Measurements from ENCODE around the gene APRT.
A peak's percentile ranks its signal among the peaks of the same experiment; 100 is the strongest.

Gene APRT

DNA sequence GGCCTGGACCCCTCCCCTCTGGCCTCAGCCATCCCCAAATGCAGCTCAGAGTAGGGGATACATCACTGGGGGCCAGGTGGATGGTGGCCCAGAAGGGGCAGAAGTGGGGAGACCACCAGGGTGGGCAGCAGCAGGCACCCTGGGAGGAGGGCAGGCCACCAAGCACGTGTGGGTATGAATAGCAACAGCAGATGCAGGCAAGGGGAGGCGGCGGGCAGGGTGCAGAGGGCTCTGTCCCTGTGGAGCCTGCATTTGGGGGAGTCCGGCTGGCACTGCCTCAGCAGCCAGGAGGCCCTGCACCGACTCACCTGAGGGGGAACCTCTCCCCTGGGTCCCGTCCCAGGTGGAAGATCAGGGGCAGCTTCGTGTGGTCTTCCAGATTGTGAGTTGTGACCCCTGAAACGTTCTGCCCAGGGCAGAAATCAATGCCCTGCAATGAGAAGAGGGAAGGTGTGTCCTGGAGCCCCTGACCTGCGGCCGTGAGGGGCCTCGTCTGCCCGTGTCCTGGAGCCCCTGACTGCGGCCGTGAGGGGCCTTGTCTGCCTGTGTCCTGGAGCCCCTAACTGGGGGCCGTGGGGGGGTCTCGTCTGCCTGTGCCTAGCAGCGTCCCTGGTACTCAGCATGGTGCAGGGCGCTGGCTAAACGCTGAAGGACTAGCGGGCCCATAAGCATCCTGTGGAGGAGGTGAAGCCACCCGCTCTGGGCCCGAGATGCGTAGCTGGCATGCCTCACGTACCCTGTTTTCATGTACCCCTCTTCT is 10.7 kb upstream of the APRT start:
- DNase-seq (ENCODE audit: low read depth in 3 of 3), result no peak

DNA sequence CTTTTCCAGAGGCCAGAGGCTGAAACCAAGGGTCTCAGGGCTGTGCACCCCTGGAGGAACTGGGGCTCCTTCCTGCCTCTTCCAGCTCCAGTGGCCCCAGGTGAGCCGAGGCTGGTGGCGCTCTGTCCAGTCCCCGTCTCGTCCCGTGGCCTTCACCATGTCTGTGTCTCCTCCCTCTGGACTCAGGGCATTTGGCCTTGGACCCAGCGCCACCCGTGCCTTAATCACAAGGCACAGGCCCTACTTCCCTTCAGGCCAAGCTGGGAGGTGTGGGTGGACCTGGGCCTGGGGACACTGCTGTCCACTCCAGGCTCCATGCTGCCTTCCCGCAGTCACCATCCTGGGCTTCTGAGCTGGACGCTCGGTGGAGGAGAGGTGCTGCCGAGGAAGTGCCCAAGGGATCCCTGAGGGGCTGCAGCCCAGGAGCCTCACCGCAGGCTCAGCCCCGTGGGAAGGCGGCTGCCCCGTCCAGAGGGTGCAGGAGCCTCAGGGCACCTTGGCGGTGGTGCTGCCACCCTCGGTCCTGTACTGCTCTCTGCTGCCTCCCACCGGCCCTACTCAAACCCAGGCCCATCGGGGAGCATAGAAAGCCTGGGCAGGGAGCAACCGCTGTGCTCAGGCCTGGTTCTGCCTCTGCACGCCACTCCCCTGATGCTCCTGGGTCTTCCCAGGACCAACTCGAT is 9.6 kb upstream of the APRT start:
- DNase-seq (ENCODE audit: low read depth in 3 of 3), result no peak

DNA sequence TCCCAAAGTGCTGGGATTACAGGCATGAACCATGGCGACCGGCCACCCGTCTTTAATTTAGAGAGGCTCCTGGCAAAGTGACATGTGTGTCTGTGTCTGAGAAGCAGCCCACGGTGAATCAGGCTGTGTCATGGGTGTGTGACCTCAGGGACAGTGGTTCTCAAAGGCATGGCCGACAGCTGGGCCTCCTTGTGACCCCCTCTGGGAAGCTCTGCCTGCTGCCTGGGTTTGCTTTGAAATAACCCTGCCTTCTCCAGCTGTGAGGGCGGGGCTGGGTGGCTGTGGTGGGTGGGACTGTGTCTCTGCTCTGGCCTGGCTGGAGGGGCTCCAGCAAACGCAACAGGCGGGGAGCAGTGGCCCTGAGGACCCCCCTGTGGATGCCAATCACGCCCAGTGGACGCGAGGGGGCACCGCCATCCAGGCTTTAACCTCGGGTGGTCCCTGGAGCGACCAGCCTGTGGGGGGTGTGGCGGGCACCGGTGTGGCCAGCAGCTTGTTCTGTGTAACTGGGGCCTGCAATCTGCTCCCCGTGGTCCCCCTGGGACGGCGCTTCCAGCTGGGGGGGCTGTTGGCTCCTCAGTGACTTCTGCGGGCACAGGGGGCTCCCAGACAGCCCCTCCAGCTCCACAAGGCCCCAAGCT is 8.8 kb upstream of the APRT start:
- no peak for DNase-seq (ENCODE audit: low read depth in 3 of 3)

DNA sequence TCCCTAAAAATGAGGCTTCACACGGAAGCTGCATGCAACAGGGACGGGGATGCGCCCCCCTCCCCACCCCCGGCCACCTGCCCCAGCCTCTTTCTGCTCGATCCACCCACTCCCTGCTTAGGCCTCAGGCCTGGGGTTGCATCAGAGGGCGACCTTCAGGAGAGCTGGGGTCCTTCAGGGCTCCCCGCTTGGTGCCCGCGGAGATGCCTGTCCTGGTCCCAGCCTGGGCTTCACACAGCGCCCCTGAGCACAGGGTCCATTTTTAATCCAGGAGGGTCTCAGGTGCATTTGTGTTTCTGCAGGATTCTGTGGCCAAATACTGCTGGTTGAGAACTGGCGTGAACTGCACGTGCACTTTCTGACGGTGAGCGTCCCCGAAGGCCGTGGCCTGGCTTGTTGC is 7.4 kb upstream of the APRT start:
- DNase-seq (ENCODE audit: low read depth in 3 of 3), result no peak

DNA sequence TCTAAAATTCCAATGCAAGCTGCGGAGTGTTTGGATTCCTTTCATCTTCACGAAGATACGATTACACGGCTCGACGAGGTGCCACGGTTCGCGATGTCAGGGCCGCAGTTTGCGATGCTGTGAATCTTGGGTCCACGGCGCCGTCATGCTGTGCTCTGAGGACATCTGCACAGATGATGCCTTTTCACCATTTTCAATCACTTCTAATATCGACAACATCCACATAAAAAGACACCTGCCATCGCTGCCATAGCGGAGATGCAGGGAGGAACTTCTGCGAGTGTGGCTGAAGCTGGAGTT is 6.8 kb upstream of the APRT start:
- DNase-seq (ENCODE audit: low read depth in 3 of 3), result no peak

DNA sequence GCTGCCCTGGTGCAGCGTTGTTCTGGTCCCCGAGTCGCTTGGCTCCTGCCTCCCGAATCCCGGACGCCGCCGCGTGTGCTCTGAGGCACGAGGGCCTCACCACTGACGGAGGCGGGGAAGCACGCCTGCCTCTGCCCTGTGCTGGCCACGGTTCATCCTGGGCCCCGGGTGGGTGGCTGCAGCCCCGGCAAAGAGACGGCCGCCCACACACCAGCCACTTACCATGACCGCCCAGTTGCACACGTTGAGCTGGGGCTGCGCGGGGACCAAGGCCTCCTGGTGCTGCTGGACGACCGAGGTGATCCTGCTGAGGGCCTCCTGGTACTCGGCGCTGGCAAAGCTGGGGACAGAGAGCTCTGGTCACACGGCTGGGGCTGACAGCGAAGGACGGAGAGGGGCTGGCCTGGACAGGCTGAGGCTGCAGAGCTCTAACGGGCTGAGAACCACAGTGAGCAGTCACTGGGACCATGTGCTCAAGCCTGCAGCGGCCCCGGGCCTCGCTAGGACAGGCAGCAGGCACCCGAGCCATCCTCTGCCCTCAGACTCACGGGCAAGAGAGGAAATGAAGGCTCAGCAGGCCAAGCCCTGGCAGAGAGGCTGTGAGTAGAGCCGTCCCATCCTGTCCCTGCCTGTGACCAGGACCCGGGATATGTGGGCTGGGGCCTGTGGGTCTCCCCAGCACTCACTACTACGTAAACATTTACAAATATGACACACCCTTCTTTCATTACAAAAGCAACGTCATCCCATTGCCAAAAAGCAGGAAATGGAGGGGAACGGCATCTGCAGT is 6.3 kb upstream of the APRT start:
- DNase-seq (ENCODE audit: low read depth in 3 of 3), result no peak

DNA sequence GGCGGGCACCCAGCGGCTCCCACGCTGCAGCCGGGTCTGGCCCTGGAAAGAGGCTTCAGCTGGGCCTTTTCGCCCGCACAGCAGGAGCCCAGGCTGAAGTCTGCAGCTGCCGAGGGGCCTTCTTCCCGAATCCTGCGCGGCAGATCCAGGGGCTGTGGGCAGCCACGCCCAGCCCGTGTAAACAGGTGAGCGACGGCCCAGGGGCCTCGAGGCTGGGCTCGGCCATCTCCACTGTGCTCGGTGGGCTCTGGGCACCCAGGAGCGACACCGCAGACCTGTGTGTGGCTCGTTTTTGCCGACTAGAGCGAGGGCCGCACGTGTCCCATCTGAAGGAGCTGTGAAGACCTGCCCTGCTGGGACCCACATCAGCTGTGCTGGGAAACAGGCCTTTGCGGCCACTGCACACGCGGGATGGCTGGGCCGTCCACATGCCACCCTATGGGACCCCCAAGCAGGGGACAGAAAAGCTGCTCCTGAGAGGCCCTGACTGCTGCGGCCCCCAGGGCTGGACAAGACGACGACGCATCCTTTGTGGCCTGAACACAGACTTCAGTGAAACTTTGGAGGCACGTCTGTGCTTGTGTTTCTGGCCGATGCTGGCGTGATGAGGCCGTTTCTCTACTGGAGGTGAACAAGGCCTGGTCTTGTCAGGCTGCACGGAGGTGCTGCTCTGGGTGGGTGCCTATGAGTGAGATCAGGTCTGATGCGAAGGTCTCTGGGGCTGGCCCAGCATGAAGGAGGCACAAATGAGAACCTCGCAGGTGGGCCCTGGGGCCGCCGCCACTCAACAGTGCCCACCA is 5.2 kb upstream of the APRT start:
- DNase-seq (ENCODE audit: low read depth in 3 of 3), result no peak

DNA sequence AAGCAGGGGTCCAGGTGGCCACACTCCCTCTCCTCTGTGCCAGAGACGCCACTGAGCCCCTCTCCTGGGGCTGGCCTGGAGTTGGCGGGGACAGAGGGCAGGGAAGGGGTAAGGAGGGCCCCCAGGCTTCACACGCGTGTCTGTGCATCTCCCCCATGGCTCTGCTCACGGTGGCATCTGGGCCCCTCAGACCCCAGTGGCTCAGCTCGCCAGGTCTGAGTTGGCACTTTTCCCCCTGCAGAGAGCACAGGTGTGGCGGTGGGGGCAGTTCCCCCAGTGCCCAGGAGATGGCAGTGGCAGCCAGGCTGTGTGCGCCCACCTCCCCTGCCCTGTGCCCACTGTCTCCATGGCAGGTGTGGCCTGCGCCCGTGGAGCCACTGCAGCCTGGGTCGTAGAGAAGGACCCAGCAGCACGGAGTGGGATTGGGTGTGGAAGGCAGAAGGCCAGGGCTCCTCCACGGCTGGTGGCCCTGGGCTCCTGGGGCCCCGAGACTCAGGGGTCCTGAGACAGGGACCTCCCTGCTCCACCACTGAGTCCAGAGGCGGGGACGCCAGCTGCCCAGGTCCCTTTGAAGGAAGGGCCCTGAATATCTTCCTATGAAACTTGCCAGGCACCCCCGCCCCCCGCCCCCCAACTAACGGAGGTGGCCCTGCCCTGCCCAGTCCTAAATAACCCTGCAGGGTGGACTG is 4.3 kb upstream of the APRT start:
- DNase-seq (ENCODE audit: low read depth in 3 of 3), result peak in 1 of 3 experiments; percentile 59

DNA sequence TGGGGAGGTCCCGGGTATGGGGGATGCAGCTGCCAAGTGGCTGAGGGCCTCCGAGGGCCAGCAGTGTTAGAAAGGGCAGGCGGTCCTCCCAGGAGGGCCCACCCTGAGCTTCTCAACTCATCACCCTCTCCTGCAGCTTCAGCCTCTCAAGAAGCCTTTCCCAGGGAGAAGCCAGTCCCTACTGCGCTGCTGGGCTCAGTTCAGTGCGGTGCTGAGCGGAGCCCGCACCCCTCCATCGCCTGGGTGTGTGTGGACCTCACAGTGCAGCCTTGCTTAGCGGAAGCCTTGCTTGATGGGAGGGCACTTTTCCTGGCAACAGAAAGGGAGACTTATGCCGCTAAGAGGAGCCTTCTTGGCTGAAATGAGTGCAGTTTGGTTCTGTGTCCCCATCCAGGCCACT is 3.5 kb upstream of the APRT start:
- DNase-seq (ENCODE audit: low read depth in 3 of 3), result no peak

DNA sequence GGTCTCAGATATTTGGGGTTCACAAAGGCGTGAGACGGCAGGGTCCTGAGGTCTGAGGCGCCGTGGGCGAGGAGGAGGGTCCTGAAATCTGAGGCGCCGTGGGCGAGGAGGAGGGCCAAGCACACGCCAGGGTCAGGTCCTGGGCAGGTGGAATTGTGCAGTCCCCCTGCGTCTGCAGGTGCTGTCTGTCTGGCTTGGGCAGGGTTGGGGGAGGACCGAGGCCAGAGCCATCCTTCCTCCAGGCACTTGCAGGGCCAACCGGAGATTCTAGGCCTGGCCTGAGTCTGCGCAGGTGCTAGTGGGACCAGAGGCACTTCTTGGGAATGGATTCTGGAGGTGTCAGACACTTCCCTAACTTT is 2.4 kb upstream of the APRT start:
- DNase-seq (ENCODE audit: low read depth in 3 of 3), result no peak

DNA sequence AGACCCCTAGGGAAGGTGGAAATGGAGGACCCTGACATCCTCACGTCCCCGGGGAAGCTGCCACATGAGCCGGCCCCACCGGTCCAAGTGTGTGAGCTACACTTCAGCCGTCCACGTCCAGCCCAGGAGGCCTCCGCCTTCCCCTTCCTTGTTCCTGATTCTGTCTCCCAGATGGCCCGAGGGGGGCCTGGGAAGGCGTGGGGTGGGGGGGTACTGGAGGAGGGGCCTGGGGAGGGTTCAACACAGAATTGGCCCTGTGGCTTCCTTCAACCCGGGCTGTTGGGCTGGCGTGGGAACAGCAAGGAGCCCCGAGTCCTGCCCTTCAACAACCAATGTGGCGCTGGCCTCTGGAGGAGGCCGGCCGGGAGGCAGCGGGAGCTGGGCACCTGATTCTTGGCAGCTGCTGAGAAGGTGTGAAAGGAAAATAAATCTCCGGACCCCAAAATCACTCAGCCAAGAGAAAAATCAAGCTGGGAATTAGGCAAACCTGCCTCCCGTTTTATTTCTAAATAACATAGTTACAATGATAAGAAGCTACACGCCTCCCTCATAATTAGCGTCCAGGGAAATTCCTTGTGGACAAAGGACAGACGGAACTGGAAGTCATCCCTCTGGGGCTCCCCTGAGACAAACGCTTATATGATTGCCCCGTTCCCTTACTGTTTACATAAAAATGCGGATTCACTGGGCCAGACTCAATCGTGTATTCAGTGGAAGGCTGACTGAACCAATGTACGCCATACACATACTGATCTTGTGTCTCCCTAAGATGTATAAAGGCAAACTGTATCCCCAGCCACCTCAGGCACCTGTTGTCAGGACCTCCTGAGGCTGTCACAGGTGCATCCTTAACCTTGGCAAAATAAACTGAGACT is 1.8 kb upstream of the APRT start:
- DNase-seq (ENCODE audit: low read depth in 3 of 3), result no peak

DNA sequence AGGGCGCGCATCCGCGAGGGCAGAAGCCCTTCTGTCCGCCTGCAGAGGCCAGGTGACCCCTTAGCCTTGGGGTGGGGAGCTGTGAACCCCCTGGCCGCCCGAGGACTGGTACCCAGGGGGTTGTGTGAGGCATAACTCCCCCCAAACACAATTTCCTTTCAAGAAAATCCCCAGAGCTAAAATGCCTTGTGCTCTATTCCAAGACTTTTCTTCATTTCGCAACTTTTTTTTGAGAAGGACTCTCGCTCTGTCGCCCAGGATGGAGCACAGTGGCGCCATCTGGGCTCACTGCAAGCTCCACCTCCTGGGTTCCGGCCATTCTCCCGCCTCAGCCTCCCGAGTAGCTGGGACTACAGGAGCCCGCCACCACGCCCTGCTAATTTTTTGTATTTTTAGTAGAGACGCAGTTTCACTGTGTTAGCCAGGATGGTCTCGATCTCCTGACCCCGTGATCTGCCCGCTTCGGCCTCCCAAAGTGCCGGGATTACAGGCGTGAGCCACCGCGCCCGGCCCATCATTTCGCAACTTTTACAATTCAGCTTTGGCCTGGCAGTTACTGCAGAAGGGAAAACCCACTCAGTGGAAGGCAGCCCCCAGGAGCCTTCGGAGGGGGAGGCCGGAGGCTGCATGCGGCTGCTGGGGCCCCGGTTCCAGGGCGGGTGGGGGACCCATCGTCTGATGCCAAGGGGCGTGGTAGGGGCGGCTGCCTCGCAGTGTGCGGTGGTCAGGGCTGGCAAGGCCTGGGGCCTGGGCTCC is 963 bp upstream of the APRT start:
- DNase-seq (ENCODE audit: low read depth in 3 of 3), result peak in 1 of 3 experiments; percentile 43

DNA sequence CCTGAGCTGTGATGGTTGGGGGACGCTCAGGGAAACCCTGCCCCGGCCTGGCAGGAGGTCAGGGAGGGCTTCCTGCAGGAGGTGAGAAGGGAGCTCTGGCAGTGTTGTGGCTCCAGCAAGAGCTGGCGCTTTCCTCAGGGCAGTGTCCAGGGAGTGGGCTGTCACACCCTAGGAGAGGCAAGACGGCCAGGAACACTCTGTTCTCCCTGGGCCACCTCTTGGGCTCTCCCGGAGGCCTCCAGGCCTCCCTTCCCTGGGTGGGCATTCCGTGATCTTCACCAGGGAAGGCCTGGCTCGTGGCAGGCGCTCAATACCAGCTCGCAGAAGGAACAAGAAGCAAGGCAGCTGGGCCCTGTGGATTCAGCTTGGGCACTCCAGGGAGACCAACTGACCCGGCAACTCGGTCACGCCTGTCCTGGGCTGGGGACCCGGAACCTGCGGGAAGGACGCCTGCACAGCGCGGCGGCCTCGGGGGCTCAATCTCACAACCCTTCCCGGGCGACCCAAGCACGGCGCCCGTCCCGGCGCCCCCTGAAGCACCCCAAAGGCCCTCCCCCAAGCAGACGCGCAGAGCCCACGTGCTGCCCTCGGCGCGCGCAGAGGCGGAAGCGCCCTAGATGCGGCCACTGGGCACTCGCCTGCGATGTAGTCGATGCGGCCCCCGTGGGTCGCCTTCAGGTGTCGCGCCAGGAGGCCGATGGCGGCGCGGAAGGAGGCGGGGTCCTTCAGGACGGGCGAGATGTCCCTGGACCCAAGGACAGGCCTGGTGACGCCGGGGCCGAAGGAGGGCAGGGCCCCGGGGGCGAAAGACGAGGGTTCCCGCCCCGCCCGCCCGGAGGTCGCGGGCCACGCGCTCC is 588 bp downstream of the APRT start:
- peak in 2 of 3 experiments; percentile 47 to 68 for DNase-seq (ENCODE audit: low read depth in 3 of 3)

DNA sequence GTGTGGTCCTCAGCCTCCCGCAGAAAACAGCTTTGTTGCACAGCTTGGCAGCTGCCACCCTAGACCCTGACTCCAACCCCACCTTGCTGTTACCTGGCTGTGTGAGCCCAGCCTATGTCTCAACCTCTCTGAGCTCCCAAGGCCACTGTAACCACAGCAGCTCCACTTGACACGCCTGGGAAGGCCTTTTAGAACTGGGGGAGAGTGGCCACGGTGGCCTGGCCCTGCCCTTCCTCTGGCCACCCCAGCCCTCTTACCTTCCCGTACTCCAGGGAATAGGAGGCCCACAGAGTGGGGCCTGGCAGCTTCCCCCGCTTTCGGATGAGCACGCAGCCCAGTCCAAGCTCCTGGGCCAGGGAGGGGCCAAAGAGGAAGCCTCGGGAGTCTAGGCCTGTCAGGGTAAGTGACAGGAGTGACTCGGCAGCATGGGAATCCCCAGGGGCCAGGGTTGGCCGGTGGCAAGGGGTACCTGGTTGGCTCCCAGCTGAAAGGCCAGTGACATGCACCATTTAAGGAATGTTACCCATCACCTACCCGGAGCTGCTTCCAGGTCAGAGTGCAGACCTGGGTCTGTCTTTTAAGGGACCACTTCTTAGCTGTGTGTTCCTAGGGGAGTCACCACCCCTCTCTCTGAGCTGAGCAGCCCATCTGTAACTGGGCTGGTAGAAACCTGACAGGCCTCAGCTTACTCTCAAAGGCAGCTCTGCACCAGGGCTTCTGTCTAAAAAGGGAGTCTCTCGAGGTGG is 1.4 kb downstream of the APRT start:
- DNase-seq (ENCODE audit: low read depth in 3 of 3), result peak in 1 of 3 experiments; percentile 58

DNA sequence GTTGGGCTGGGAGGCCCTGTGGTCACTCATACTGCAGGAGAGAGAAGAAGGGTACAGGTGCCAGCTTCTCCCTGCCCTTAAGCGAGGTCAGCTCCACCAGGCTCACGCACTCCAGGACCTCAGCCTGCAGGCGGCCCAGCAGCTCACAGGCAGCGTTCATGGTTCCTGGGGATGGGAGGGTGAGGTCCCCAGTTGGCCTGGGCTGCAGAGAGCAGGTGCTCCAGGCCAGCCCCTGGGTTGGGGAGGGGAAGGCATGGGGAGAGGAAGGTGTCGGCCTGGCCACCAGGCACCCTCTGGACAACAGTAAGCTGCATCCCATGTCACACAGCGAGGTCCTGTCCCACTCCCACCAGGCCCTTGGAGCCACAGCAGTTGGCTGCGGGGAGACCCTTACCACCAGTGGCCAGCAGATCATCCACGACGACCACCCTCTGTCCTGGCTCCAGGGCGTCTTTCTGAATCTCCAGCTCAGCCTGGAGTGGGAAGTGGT is 2.0 kb downstream of the APRT start:
- DNase-seq (ENCODE audit: low read depth in 3 of 3), result peak in 1 of 3 experiments; percentile 28

DNA sequence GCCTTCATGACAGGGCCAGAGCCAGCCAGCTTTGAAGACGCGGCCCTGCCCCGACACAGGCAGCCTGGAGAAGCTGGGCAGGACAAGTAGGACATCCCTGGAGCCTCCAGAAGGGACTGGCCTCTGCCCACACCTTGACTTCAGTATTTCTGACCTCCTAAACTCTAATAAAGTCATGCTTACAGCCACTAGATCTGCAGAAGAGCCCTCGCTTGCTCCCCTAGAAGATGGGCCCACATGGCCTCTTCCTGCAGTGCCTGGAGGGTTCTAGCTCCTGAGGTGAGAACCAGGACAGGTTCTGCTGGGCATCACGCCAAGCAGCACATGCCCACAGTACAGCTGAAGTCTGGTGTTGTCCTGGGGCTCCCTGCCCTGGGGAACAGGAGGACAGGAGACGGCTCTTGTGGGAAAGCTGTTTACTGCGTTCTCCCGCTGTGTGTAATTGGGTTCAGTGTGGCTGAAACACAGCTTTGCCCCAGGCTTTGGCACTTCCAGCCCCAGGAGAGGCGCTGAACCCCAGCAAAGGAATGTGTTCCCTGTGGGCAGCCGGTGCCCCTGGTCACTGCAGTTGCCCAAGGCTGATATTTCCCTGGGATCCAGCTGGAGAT is 2.6 kb downstream of the APRT start:
- no peak for DNase-seq (ENCODE audit: low read depth in 3 of 3)

Measured in stimulated activated CD4-positive, alpha-beta T cell treated with anti-CD3 and anti-CD28 coated beads, TNF-alpha, amount 100 ng/mL, for 24 hours (primary cell).